AG04449 (cell line): ENCODE data around the gene PCDH1.

Source experiments
- CTCF ChIA-PET: fragments of 350-600 bp; formaldehyde crosslinking; extraction: SDS; loops from one replicate; lab custom pipeline; 2021; ENCODE audit warnings: antibody characterized with exemption; lab: Yijun Ruan, JAX
- POLR2A ChIA-PET: fragments of 400-600, 350-600 bp; formaldehyde crosslinking; extraction: SDS; loops from one replicate; lab custom pipeline; 2020; ENCODE audit warnings: antibody characterized with exemption, inconsistent platforms; lab: Yijun Ruan, JAX
- DNase-seq: peaks from one replicate; pipeline ENCODE4 v3.0.0-alpha.2; 2010; ENCODE audit warnings: low read depth, low spot score
- H3K4me3 ChIP-seq: 2 replicates; pipeline ENCODE4 v1.5.1; 2011; ENCODE audit warnings: low read depth, mild to moderate bottlenecking, control low read depth, low read length
- TF ChIP-seq, protein P1 (sequence below): IDR thresholded peaks from one replicate; pipeline ENCODE4 v1.5.1; 2011; ENCODE audit warnings: mild to moderate bottlenecking, moderate library complexity, low read length, control low read depth, inconsistent platforms; ENCODE audit not compliant: insufficient read depth; ENCODE audit errors: missing control alignments

Gene PCDH1

DNA sequence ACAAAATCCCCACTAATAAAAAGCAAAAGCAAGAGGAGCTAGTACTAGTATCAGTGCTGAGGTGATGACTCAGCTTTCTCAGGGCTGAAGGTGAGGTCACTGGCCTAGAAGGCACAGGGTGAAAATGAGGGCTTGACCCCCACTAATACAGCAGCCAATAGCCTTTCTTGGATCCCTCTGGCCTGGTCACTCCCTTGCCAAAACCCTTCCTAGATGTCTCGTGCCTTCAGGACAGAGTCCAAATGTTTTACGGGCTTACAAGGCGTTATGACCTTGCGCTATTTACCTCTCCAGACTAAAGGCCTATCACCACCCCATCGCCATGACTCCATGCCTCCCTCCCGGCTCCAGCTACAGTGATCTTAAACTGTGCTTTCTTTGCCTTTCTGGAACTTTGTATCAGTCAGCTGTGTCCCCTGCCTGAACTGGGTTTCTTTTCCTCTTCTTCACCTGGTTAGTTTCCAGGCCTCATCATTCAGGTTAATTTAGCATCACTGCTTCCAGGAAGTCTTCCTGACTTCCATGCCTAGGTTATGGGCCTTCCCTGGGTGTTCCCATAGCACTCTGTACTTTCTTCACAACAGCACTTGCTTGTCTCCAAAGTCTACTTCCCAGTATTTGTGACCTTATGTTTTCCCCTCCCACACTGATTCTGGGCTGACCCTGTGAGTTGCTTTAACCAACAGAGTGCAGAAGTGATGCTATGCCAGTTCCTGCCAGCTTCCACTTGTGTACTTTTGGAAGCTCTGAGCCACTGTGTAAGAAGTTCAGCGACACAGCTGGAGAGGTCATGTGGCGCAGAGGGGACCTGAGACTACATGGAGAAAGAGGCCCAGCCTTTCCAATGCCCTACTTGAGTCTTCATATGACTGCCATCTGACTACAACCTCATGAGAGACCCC, 41.3 kb upstream of the PCDH1 start:
- no peak overlapping the region for H3K4me3 ChIP-seq
- no peak for DNase-seq
- POLR2A ChIA-PET = no interaction called here
- TF ChIP-seq, protein P1, sequence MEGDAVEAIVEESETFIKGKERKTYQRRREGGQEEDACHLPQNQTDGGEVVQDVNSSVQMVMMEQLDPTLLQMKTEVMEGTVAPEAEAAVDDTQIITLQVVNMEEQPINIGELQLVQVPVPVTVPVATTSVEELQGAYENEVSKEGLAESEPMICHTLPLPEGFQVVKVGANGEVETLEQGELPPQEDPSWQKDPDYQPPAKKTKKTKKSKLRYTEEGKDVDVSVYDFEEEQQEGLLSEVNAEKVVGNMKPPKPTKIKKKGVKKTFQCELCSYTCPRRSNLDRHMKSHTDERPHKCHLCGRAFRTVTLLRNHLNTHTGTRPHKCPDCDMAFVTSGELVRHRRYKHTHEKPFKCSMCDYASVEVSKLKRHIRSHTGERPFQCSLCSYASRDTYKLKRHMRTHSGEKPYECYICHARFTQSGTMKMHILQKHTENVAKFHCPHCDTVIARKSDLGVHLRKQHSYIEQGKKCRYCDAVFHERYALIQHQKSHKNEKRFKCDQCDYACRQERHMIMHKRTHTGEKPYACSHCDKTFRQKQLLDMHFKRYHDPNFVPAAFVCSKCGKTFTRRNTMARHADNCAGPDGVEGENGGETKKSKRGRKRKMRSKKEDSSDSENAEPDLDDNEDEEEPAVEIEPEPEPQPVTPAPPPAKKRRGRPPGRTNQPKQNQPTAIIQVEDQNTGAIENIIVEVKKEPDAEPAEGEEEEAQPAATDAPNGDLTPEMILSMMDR = no peak
- CTCF ChIA-PET = interaction anchor here (0.8 to 4.7 kb wide), 3 partner anchors 30 to 225 kb away, joined by 3 to 24 read pairs (median 3); partner anchors contain the start of gene PCDH1

DNA sequence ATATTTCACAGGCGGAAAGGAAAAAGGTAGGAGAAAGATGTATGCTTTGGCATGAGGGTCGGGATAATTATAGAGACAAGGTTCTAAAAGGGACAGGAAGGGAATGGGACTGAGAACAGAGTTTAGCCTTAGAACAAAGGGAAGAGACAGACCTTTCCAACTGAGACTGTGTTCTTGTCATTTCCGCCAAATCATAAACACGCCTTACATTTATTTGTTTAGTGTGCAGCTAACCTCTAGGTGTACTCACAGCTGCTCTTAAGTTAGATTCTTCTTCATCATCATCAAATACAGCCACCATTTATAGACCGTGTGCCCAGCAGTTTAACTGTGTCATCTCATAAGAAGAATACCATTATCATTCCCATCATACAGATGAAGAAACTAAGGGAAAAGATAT, 39.5 kb upstream of the PCDH1 start:
- ChIA-PET POLR2A (no interaction called here), CTCF (interaction anchor here (1.2 to 6.0 kb wide), 4 partner anchors 9 to 225 kb away, joined by 3 to 31 read pairs (median 15); partner anchors contain the start of gene PCDH1)
- no peak for DNase-seq
- no peak overlapping the region for H3K4me3 ChIP-seq
- TF ChIP-seq, protein P1 = no peak

DNA sequence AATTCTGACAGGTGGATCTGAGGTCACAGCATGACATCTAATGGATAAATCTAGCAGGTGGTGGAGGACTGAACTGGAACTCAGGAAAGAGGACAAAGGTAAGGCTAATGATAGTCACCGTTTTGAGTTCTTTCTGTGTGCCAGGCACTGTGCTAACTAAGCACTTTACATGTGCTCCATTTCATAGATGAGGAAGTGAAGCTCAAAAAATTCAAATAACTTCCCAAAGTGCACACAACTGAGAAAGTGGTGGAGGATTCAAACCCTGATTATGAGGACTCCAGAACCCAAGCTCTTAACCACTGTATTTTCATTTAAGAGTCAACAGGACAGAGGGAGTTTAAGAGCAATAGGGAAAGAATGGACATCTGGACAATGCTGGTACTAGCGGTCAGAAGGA, 38.3 kb upstream of the PCDH1 start:
- no peak overlapping the region for H3K4me3 ChIP-seq
- no peak for DNase-seq
- ChIA-PET CTCF (interaction anchor here (0.9 to 6.0 kb wide), 6 partner anchors 26 to 251 kb away, joined by 3 to 31 read pairs (median 10); partner anchors contain the start of genes PCDH1 and RNF14), POLR2A (no interaction called here)
- TF ChIP-seq, protein P1 = no peak

DNA sequence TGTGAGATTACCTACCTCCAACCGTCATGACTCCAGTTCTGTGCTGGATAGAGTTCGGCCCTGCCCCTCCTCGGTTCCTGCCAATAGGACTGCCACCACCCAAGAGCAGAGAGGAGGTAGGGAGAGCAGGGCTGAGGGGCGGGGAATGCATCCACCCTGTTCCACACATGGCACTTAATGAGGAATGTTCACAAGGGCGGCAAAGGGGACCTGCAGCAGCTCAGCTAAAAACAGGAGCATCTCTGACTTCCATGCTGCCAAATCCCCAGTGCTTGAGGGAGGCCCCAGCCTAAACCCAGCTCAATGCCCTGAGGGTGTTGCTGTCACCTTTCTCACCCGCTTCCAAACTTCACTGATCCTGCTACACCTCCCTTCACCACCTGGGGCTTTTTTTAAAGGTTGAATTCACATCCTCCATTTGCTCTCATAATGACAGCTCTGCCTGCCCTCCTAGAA, 37.7 kb upstream of the PCDH1 start:
- ChIA-PET CTCF (interaction anchor here (0.7 to 6.0 kb wide), 8 partner anchors 26 to 223 kb away, joined by 3 to 31 read pairs (median 6); partner anchors contain the start of genes PCDH1, PCDH12 and RNF14), POLR2A (no interaction called here)
- H3K4me3 ChIP-seq = no peak overlapping the region
- TF ChIP-seq, protein P1 = no peak
- DNase-seq = no peak

DNA sequence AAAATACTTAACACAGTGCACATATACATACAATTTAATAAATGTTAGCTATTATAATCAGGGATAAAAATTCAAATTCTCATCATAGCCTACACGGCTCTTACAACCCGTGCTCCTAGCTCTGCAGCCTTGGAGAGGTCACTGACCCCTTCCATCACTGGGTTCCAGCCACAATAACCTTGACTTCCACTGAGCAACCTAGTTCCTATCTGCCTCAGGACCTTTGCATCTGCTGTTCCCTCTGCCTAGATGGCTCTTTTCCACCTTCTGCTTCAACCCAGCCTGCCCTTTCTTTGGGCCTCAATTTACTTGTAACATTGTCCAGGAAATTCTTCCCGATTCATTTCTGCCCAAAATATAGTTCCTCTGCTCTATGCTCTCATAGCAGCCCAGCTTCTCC, 36.6 kb upstream of the PCDH1 start:
- no peak overlapping the region for H3K4me3 ChIP-seq
- ChIA-PET CTCF (interaction anchor here (0.9 to 6.0 kb wide), 7 partner anchors 13 to 222 kb away, joined by 3 to 31 read pairs (median 6); partner anchors contain the start of gene PCDH1), POLR2A (interaction anchor here (1.3 kb wide), 1 partner anchor 9 kb away, joined by 3 read pairs; the partner anchor contains the start of gene DELE1)
- TF ChIP-seq, protein P1 = no peak
- no peak for DNase-seq
